ENCODE data around the gene FBXL19. TPM values are rescaled to one million over a fixed set of nuclear protein-coding genes. Genes with fewer than 3 reads are reported as not detected.

FBXL19 gene
- total and polyA plus RNA-seq, 2 of the 13 experiments (the other 11 are each of a cell fraction or from before 2014, with no cell fraction given) = 6.0 to 13.7 TPM

DNA sequence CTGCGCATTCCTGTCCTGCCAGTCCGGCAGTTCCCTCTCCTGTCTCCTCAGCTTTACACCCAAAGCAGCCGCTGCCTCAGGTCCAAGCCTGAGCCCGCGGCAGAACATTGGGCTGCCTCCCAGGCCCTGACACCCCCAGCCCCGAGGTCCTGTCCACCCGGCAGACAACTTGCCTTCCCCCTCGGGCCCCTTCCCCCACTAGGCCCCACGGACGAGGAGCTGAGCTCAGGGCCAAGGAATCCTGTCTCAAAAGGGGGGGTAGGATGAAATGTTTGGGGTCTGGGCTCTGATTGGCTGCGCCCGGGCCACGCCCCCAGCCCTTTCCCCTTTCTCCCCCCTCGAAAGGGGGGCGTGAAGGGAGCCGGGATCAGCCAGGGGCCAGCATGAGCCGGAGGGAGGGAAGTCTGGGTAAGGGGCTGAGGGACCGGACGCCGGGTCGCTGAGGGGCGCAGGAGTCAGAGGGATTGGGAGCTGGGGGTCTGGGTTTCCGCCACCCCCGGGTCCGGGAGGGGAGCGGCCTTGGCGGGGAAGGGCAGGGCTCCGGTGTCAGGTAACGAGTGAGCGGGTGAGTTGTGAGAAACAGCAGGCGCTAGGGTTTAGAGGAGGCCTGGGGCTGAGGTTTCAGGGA, 27.0 kb upstream of the FBXL19 start, which contains the start of gene CTF1 (continued):
- no peak for TF ChIP-seq MIER2 (CRISPR knock-in tag; IDR thresholded peaks at IDR 0.05)
- TF ChIP-seq, protein P1, sequence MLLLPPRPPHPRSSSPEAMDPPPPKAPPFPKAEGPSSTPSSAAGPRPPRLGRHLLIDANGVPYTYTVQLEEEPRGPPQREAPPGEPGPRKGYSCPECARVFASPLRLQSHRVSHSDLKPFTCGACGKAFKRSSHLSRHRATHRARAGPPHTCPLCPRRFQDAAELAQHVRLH (CRISPR knock-in tag; IDR thresholded peaks at IDR 0.05; ENCODE audit: borderline replicate concordance, low read depth) = no peak
- TF ChIP-seq FOXP1 (IDR thresholded peaks at IDR 0.05) = no peak
- no peak for TF ChIP-seq FOXP1 (CRISPR knock-in tag; IDR thresholded peaks at IDR 0.05)
- TF ChIP-seq, protein P2, sequence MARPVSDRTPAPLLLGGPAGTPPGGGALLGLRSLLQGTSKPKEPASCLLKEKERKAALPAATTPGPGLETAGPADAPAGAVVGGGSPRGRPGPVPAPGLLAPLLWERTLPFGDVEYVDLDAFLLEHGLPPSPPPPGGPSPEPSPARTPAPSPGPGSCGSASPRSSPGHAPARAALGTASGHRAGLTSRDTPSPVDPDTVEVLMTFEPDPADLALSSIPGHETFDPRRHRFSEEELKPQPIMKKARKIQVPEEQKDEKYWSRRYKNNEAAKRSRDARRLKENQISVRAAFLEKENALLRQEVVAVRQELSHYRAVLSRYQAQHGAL (CRISPR knock-in tag; IDR thresholded peaks at IDR 0.05; ENCODE audit: not compliant biosample characterization) = no peak
- TF ChIP-seq HOXD1 (CRISPR knock-in tag; IDR thresholded peaks at IDR 0.05) = no peak; the same call in 1 of the 2 replicates
- TF ChIP-seq GLI4 (CRISPR knock-in tag; IDR thresholded peaks at IDR 0.05; ENCODE audit: borderline replicate concordance) = peak; percentile 83; the same call in 1 of the 2 replicates
- no peak for TF ChIP-seq ZFP36L2 (CRISPR knock-in tag; IDR thresholded peaks at IDR 0.05)
- TF ChIP-seq, protein P3, sequence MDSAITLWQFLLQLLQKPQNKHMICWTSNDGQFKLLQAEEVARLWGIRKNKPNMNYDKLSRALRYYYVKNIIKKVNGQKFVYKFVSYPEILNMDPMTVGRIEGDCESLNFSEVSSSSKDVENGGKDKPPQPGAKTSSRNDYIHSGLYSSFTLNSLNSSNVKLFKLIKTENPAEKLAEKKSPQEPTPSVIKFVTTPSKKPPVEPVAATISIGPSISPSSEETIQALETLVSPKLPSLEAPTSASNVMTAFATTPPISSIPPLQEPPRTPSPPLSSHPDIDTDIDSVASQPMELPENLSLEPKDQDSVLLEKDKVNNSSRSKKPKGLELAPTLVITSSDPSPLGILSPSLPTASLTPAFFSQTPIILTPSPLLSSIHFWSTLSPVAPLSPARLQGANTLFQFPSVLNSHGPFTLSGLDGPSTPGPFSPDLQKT (CRISPR knock-in tag; IDR thresholded peaks at IDR 0.05; ENCODE audit: borderline replicate concordance) = no peak
- TF ChIP-seq RFX1 (IDR thresholded peaks at IDR 0.05) = no peak
- no peak for TF ChIP-seq TCF12 (IDR thresholded peaks at IDR 0.05)
- TF ChIP-seq TCF12 (CRISPR knock-in tag; IDR thresholded peaks at IDR 0.05) = no peak
- TF ChIP-seq MEF2D (CRISPR knock-in tag; IDR thresholded peaks at IDR 0.05) = no peak
- peak; percentile 13; the same call in 1 of the 2 replicates for TF ChIP-seq ZNF607 (CRISPR knock-in tag; IDR thresholded peaks at IDR 0.05; ENCODE audit: borderline replicate concordance)
- no peak for TF ChIP-seq SIN3A (IDR thresholded peaks at IDR 0.05; ENCODE audit: borderline replicate concordance, low read depth, low read length)
- TF ChIP-seq, protein P4, sequence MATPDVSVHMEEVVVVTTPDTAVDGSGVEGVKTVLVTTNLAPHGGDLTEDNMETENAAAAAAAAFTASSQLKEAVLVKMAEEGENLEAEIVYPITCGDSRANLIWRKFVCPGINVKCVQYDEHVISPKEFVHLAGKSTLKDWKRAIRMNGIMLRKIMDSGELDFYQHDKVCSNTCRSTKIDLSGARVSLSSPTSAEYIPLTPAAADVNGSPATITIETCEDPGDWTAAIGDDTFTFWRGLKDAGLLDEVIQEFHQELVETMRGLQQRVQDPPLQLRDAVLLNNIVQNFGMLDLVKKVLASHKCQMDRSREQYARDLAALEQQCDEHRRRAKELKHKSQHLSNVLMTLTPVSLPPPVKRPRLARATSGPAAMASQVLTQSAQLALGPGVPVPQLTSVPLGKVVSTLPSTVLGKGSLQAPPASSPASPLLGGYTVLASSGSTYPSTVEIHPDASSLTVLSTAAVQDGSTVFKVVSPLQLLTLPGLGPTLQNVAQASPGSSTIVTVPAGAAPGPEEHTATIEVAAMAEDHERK (CRISPR knock-in tag; IDR thresholded peaks at IDR 0.05; ENCODE audit: low read depth) = no peak
- TF ChIP-seq RCOR2 (CRISPR knock-in tag; IDR thresholded peaks at IDR 0.05) = no peak
- TF ChIP-seq, protein P5, sequence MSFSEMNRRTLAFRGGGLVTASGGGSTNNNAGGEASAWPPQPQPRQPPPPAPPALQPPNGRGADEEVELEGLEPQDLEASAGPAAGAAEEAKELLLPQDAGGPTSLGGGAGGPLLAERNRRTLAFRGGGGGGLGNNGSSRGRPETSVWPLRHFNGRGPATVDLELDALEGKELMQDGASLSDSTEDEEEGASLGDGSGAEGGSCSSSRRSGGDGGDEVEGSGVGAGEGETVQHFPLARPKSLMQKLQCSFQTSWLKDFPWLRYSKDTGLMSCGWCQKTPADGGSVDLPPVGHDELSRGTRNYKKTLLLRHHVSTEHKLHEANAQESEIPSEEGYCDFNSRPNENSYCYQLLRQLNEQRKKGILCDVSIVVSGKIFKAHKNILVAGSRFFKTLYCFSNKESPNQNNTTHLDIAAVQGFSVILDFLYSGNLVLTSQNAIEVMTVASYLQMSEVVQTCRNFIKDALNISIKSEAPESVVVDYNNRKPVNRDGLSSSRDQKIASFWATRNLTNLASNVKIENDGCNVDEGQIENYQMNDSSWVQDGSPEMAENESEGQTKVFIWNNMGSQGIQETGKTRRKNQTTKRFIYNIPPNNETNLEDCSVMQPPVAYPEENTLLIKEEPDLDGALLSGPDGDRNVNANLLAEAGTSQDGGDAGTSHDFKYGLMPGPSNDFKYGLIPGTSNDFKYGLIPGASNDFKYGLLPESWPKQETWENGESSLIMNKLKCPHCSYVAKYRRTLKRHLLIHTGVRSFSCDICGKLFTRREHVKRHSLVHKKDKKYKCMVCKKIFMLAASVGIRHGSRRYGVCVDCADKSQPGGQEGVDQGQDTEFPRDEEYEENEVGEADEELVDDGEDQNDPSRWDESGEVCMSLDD (CRISPR knock-in tag; IDR thresholded peaks at IDR 0.05; ENCODE audit: borderline replicate concordance) = peak; percentile 29; the same call in 1 of the 2 replicates
- TF ChIP-seq MTA1 (CRISPR knock-in tag; IDR thresholded peaks at IDR 0.05; ENCODE audit: borderline replicate concordance) = no peak
- no peak for TF ChIP-seq ZFP37 (CRISPR knock-in tag; IDR thresholded peaks at IDR 0.05; ENCODE audit: borderline replicate concordance)
- TF ChIP-seq ZNF20 (CRISPR knock-in tag; IDR thresholded peaks at IDR 0.05) = no peak
- no peak for TF ChIP-seq CEBPB (IDR thresholded peaks at IDR 0.05; ENCODE audit: borderline replicate concordance, low read depth, low read length)
- 0 out of 2 replicates have a peak, but pooled peaks have one; percentile 28 for TF ChIP-seq IRX3 (CRISPR knock-in tag; IDR thresholded peaks at IDR 0.05; ENCODE audit: borderline replicate concordance, low read depth)
- 0 out of 2 replicates have a peak, but pooled peaks have one; percentile 44 for TF ChIP-seq ZNF572 (CRISPR knock-in tag; IDR thresholded peaks at IDR 0.05)
- TF ChIP-seq ZFY (CRISPR knock-in tag; IDR thresholded peaks at IDR 0.05) = peak; percentile 15
- TF ChIP-seq MEIS2 (CRISPR knock-in tag; IDR thresholded peaks at IDR 0.05) = no peak

All from HepG2 (cell line).